KOPT-K1 (cell line): ENCODE results near the gene DPP10.
"Not testable (repeated sequence)": the region's sequence is repeated elsewhere in the genome, so short reads cannot be mapped to it uniquely, and the experiment has no call there.

Experiments used
- H3K27ac ChIP-seq: fragments of 200-600 bp; sonication (generic); 2 replicates; pipeline ENCODE4 v1.5.1; 2016; ENCODE audit warnings: antibody characterized with exemption, mild to moderate bottlenecking, low read depth, low read length; ENCODE audit not compliant: poor library complexity, severe bottlenecking
- H3K36me3 ChIP-seq: fragments of 200-600 bp; sonication (generic); 2 replicates; pipeline ENCODE4 v1.5.1; 2017; ENCODE audit warnings: antibody characterized with exemption, mild to moderate bottlenecking, low read length, moderate library complexity; ENCODE audit not compliant: insufficient read depth
- H3K9me3 ChIP-seq: fragments of 200-600 bp; sonication (generic); 2 replicates; pipeline ENCODE4 v1.5.1; 2017; ENCODE audit warnings: antibody characterized with exemption, low read length, mild to moderate bottlenecking; ENCODE audit not compliant: insufficient read depth, poor library complexity, severe bottlenecking

The DPP10 gene

DNA sequence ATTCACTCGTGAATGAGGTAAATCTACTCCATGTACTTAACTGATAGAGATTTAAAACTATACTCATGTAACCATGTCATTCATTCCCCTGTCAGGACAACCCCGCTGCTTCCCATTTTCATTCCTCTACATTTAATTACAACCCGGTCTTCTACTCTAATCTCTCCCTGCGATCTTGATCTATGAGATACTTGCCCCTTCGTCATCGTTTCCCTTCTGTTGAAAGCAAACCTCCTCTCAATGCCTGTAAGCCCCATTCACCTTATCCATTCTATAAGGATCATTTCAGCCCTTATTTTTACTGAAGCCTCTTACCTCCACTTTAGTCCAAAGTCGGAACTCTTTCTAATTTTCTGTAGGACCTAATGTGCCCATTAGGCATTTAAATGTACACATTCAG is 492.6 kb downstream of the DPP10 start:
- Histone ChIP-seq H3K36me3 (no peaks in the 10 kb centered on the region), H3K9me3 (no peaks in the 10 kb centered on the region), H3K27ac (no peak overlapping the region)

DNA sequence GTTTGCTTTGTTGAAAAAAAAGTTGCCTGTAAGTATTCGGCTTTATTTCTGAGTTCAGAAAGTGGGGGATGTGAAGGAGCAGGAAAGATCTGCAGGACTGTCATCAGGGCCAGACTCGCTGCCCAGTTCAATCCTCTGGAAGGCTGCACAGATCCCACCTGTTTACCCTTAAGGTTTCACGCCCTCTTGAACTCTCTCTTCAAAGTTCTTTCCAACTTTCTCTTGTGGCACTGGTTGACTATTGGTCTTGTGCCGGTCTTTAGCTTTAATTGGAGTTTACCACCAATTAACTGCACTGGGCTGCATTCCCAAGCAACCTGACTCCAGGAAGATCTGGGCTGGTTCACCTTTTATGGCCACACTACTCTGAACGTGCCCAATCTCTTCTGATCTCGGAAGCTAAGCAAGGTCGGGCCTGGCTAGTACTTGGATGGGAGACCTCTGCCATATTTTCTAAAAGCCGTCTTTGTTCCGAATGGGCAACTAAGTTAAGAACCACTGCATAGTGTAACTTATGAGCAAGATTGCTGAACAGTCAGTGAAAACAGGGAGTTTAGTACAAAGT is 495.0 kb downstream of the DPP10 start:
- Histone ChIP-seq H3K36me3 (no peaks in the 10 kb centered on the region), H3K27ac (no peak overlapping the region), H3K9me3 (no peaks in the 10 kb centered on the region)

DNA sequence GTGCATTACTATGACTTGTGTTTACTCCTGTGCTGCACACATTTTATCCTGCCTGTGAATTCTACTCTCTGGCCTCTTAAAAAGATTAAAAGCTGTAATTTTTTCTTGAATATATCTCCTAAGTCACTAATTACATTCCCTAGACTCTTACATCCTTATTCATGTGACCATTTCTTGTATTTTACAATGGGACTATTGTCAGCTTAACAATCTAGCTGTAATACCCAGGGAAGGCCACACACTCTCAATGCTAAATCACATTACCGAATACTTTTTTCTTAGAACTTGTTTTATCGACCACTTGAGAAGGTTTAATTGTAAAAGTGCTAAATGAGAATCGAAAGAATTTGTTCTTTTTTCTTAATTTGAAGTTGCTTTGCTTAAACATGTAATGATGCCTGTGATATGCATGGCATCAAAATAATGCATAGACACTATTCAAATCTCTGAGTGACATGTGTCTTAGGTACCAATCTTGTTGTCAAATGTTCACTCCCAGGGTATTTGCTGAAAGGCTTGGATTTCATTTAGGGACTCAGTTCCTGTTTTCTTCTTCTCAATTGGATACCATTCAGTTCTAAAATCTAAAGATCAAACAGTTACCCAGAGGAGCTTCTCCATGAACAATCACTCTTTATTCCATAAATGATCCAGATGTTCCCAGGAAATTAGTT is 498.5 kb downstream of the DPP10 start:
- Histone ChIP-seq H3K9me3 (no peaks in the 10 kb centered on the region), H3K36me3 (no peaks in the 10 kb centered on the region), H3K27ac (no peak overlapping the region)

DNA sequence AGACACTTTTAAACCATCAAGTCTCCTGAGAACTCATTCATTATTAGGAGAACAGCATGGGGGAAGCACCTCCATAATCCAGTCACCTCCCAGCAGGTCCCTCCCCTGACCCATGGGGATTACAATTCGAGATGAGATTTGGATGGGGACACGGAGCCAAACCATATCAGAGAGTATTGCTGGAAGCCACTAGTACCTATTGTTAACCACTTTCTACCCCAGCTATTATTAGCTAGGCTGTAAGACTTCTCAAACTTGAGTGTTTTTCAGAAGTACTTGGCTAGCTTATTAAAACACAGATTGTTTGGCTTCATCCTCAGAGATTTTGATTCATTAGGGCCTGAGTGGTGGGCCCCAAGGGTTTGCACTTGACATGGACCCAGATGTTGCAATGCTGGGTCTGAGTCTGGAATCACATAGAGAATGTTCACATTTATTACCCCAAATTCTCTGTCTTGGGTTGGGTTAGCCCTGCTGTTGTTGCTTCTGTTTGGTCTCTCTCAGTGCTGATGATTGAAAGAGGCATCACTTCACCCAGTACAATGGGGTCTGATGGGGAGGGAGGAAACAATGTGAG is 506.9 kb downstream of the DPP10 start:
- Histone ChIP-seq H3K27ac (no peak overlapping the region), H3K9me3 (no peaks in the 10 kb centered on the region), H3K36me3 (no peaks in the 10 kb centered on the region)

DNA sequence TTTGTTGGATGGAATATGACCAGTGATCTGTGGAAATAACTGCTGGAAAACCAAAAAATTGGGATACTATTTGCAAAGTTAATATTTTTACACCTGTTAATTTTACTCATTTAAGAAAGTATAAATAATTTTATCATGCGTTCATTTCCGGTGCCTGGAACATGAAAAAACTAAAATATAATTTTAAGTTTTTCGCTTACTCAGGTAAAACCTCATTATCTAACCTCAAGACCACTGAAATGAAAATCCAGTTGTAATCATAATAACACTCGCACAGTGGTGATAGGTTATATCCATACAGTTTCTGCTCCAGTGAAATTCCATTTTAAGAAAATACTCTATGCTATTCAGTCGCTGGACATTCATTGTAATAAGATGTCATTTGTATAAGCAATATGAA is 517.9 kb downstream of the DPP10 start:
- Histone ChIP-seq H3K9me3 (no peaks in the 10 kb centered on the region), H3K36me3 (no peaks in the 10 kb centered on the region), H3K27ac (no peak overlapping the region)

DNA sequence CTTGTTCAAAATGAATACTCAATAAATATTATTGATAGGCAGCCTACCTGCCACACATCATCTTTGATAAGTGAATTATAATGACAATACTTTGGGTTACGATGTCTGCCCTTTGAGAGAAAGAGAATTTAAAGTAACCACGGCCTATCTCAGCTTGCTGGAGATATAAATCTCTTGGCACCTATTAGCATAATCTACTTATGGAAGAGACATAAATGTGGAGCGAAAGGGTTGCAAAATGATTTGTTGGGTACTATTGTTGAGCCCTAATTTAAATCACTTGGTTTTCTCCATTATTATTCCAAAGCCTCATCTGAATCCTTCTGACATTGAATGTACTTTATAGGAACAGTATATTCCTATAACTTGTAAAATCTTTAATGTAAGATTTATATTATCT is 520.1 kb downstream of the DPP10 start:
- no peaks in the 10 kb centered on the region for H3K36me3 ChIP-seq
- H3K9me3 ChIP-seq, result no peaks in the 10 kb centered on the region
- H3K27ac ChIP-seq, result no peak overlapping the region

DNA sequence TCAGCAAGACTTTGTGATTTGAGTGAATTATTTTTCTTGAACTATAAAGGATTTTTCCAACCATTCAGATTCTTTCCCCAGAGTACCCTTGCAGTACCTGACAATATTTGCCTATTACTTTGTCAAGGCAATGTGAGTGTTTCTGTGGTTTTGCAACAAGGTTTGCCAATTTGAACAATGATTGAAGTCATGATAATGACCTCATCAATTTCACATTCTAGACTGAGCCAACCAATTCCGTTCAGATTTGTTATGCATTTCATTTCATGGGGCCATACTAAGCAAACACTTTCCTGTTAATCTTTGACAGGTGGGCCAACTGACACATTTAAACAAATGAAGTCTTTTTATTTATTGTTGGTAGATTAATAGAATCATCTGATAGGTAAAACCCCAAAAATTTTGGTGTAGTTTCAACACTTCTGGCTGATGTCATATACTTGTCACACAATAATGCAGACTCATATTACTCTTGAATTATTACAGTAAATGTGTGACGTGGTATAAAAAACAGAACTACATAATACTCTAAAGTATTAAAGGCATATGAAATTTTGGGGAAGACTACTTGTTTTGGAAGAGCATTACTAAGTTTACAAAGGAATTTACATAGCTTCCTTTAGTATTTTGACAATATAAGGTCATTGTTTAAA is 526.4 kb downstream of the DPP10 start:
- Histone ChIP-seq H3K9me3 (no peaks in the 10 kb centered on the region), H3K27ac (no peak overlapping the region), H3K36me3 (no peaks in the 10 kb centered on the region)

DNA sequence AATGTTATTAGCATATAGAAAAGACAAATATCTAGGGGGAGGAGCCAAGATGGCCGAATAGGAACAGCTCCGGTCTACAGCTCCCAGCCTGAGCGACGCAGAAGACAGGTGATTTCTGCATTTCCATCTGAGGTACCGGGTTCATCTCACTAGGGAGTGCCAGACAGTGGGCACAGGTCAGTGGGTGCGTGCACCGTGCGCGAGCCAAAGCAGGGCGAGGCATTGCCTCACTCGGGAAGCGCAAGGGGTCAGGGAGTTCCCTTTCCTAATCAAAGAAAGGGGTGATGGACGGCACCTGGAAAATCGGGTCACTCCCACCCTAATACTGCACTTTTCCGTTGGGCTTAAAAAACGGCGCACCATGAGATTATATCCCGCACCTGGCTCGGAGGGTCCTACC is 561.9 kb downstream of the DPP10 start:
- H3K27ac ChIP-seq, H3K9me3 ChIP-seq, H3K36me3 ChIP-seq: not testable (repeated sequence)

DNA sequence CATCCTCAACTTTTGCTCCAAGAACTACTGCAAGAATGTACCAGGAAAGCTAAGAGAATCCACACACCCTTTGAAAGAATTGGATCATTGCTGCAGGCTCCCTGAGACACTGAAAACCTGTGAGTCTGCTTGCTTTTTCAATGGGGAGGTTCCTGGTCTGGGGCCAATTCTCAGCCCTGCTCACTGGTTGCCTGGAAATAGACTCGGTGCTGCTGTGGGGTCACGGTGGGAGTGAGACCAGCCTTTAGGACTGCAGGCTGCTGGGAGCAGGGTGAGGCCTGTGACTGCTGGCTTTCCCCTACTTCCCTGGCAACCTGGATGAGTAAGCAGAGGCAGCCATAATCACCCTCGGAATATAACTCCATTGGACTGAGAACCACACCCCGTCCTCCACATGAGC is 569.3 kb downstream of the DPP10 start:
- Histone ChIP-seq H3K27ac (no peak overlapping the region), H3K36me3 (no peaks in the 10 kb centered on the region), H3K9me3 (no peaks in the 10 kb centered on the region)

DNA sequence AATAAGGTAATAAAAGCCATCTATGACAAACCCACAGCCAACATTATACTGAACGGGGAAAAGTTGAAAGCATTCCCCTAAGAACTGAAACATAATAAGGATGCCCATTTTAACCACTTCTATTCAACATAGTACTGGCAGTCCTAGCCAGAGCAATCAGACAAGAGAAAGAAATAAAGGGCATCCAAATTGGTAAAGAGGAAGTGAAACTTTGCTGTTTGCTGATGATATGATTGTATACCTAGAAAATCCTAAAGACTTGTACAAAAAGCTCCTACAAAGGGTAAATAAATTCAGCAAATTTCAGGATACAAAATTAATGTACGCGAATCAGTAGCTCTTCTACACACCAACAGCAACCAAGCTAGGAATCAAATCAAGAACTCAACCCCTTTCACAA is 579.6 kb downstream of the DPP10 start:
- not testable (repeated sequence) for H3K9me3 ChIP-seq, H3K36me3 ChIP-seq, H3K27ac ChIP-seq

DNA sequence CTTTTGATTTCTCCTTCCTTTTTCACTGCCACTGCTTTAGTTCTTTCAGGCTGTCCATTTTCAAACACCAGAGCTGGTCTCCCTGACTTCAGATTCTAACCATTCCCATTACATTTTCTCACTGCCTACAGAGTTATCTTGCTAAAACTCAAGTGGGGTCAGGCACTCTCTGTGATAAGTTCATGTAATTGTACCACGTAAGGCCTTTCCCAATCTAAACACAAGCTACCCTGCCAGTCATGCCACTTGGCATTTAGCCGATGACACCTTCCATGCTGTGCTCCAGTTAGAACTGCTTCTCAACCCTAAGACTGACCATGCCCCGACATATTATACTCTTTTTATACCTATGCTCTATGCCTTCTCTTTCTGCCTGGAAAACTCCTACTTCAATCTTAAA is 592.4 kb downstream of the DPP10 start:
- H3K9me3 ChIP-seq, result no peaks in the 10 kb centered on the region
- H3K36me3 ChIP-seq, result no peaks in the 10 kb centered on the region
- no peak overlapping the region for H3K27ac ChIP-seq

DNA sequence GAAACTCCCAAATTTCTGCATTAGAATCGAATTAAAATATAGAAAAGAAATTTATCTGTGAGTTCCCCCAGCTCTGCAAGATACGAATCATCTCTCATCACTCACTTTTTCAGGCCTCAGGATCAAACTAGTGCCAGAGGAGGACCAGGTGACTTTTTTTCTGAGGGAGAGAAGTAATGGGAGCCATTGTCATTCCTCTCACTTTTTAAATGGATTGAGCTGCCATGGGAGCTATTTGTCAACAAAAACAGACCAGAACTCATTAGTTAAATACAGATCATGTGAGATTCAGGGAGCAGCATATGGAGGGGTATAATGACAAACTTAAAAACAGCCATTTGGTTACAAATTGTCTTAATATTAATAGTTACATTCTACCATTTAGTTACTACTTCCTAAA is 594.4 kb downstream of the DPP10 start:
- Histone ChIP-seq H3K36me3 (no peaks in the 10 kb centered on the region), H3K9me3 (no peaks in the 10 kb centered on the region), H3K27ac (no peak overlapping the region)

DNA sequence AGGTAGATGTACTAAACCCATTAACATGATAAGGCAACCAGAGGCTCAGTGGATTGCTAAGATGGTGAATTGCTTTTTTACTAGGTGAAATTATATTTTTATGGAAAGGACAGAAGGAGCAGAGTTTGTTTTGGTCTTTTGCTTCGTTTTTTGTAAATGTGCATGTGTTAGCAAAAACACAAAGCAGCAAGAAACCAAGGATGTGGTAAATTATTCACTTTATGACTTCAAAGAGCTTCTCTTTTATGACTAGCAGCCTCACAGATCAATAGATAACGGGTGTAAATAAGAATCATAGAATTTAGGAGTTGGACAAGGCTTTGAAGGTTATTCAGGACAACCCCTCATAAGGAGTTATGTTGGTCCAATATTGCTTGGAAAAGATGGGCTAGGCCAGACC is 615.0 kb downstream of the DPP10 start:
- H3K9me3 ChIP-seq, result no peaks in the 10 kb centered on the region
- H3K36me3 ChIP-seq, result no peaks in the 10 kb centered on the region
- no peak overlapping the region for H3K27ac ChIP-seq

DNA sequence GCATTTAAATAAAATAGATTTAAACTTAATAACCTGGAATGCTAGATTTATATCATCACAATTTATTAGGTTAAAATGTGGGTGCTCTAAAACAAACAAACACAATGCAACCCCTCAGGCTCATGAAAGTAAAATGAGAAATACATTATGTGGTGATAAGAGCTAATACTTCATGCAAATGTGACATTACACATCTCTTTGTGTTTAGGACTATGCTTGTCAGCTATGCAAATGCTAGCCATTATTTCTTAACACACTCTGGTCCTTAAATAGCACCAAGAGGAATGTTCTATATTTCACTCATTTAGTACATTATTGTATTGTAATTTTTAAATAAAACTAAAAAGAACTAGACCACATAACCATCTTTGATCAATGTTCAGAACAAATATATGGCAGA is 627.6 kb downstream of the DPP10 start:
- no peak overlapping the region for H3K27ac ChIP-seq
- no peaks in the 10 kb centered on the region for H3K9me3 ChIP-seq
- H3K36me3 ChIP-seq, result no peaks in the 10 kb centered on the region

DNA sequence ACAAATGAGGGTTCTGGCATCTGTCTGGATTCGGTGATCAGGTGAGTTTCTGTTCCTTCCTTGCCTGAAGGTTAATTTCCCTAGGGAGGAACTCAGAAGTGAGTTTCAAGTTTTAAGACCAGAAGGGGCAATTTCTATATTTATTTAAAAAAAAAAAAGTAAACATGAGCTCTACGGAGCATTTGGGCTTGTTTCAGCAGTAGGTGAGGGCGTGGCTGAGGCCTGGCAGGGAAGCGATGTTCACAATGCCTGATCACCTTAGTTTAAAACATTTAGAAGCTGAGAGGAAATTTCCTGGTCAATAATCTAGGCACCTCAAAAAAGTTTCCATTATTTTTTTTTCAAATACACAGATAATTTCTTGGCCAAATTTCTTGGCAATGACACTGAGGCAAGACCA is 629.1 kb downstream of the DPP10 start:
- Histone ChIP-seq H3K9me3 (no peaks in the 10 kb centered on the region), H3K36me3 (no peaks in the 10 kb centered on the region), H3K27ac (no peak overlapping the region)

DNA sequence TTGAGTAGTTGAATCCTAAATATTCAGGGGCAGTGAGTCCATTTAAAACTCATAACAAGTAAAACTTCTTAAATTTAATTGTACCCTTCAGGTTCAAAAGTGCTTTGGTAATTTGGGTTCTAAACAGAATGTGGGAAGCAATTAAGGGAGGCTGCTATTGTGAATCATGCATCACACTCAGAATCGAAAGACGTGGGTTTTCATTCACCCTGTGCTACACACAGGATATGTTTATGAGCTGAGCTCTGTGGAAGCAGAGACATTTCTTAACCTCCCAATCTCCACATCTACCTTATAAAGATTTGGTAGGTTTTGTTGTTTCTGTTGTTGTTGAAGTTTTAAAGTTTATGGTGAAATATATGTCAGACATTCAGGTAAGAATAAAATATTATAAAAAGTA is 633.4 kb downstream of the DPP10 start:
- no peaks in the 10 kb centered on the region for H3K36me3 ChIP-seq
- H3K9me3 ChIP-seq, result no peaks in the 10 kb centered on the region
- no peak overlapping the region for H3K27ac ChIP-seq
